Measurements from ENCODE around the gene ZFHX3.

DNA sequence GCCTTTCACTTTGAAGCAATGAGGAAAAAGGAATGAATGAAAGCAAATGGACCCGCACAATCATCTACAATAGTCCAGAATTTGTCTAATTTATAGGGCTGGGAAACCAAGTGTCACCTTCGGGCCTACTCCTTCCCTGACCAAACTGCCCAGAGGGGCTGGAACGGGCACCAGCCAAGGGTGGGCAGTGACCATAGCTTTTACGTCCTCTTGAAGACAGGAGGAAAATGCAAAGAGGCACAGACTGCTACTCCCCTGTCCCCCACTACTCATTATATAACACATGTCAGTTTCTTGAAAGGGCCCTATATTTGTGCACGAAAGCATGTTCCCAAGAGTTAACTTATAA lies 122.3 kb downstream of the ZFHX3 start:
- no peak for TF ChIP-seq RAD21 (conservative IDR thresholded peaks at IDR 0.05)
- TF ChIP-seq, protein P1, sequence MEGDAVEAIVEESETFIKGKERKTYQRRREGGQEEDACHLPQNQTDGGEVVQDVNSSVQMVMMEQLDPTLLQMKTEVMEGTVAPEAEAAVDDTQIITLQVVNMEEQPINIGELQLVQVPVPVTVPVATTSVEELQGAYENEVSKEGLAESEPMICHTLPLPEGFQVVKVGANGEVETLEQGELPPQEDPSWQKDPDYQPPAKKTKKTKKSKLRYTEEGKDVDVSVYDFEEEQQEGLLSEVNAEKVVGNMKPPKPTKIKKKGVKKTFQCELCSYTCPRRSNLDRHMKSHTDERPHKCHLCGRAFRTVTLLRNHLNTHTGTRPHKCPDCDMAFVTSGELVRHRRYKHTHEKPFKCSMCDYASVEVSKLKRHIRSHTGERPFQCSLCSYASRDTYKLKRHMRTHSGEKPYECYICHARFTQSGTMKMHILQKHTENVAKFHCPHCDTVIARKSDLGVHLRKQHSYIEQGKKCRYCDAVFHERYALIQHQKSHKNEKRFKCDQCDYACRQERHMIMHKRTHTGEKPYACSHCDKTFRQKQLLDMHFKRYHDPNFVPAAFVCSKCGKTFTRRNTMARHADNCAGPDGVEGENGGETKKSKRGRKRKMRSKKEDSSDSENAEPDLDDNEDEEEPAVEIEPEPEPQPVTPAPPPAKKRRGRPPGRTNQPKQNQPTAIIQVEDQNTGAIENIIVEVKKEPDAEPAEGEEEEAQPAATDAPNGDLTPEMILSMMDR (IDR thresholded peaks at IDR 0.05; ENCODE audit: poor library complexity, severe bottlenecking) = no peak
- no peak for TF ChIP-seq EP300 (conservative IDR thresholded peaks at IDR 0.05; ENCODE audit: poor library complexity, severe bottlenecking)
- no peak for TF ChIP-seq MXI1 (conservative IDR thresholded peaks at IDR 0.05; ENCODE audit: poor library complexity, severe bottlenecking)
- no peak for TF ChIP-seq EZH2 (IDR thresholded peaks at IDR 0.05; ENCODE audit: borderline replicate concordance, insufficient read depth, low read length, poor library complexity, severe bottlenecking)
- no peak for TF ChIP-seq POLR2AphosphoS5 (IDR thresholded peaks at IDR 0.05)
- TF ChIP-seq TAF1 (IDR thresholded peaks at IDR 0.05; ENCODE audit: low read depth) = no peak
- TF ChIP-seq, protein P2, sequence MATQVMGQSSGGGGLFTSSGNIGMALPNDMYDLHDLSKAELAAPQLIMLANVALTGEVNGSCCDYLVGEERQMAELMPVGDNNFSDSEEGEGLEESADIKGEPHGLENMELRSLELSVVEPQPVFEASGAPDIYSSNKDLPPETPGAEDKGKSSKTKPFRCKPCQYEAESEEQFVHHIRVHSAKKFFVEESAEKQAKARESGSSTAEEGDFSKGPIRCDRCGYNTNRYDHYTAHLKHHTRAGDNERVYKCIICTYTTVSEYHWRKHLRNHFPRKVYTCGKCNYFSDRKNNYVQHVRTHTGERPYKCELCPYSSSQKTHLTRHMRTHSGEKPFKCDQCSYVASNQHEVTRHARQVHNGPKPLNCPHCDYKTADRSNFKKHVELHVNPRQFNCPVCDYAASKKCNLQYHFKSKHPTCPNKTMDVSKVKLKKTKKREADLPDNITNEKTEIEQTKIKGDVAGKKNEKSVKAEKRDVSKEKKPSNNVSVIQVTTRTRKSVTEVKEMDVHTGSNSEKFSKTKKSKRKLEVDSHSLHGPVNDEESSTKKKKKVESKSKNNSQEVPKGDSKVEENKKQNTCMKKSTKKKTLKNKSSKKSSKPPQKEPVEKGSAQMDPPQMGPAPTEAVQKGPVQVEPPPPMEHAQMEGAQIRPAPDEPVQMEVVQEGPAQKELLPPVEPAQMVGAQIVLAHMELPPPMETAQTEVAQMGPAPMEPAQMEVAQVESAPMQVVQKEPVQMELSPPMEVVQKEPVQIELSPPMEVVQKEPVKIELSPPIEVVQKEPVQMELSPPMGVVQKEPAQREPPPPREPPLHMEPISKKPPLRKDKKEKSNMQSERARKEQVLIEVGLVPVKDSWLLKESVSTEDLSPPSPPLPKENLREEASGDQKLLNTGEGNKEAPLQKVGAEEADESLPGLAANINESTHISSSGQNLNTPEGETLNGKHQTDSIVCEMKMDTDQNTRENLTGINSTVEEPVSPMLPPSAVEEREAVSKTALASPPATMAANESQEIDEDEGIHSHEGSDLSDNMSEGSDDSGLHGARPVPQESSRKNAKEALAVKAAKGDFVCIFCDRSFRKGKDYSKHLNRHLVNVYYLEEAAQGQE (IDR thresholded peaks at IDR 0.05; ENCODE audit: borderline replicate concordance) = no peak

Measured in neural cell (in vitro differentiated cells).